GM12872 (cell line): ENCODE measurements around the gene SELPLG.

Experiments used
- TF ChIP-seq, protein P1 (sequence below): IDR thresholded peaks from 3 replicates; pipeline ENCODE4 v1.5.1; 2011; ENCODE audit warnings: low read depth, mild to moderate bottlenecking, low read length, moderate library complexity; ENCODE audit not compliant: insufficient read depth

Gene SELPLG

DNA sequence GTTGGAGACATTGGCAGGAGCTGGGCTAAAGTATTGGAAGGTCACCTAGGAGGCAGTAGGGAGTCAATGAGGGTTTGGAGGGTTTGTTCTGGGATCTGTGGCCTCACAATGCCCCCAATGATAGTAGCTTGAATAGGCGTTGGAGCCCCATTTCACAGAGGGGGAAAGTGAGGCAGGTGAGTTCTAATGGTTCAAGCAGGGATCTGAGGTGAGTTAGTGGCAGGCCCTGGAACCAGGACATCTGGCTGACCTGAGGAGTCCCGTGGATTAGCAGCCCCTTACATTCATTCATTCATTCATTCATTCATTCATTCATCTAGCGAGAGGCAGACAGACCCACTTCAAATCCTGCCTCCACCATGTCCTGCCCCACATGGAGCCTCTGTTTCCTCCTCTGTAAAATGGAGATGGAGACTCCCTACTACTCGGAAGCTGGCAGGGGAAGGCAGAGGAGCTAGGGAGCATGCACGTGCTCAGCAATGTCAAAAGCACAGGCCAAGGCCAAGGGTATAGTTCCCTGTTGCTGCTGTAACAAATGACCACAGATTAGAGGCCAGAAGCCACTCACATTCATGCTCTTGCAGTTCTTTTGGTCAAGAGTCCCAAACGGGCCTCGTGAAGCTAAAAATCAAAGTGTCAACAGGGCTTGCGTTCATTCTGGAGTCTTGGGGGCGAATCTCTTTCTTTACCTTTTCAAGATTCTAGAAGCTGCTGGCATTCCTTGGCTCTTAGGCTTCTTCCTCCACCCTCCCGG, 33.6 kb downstream of the SELPLG start:
- TF ChIP-seq, protein P1, sequence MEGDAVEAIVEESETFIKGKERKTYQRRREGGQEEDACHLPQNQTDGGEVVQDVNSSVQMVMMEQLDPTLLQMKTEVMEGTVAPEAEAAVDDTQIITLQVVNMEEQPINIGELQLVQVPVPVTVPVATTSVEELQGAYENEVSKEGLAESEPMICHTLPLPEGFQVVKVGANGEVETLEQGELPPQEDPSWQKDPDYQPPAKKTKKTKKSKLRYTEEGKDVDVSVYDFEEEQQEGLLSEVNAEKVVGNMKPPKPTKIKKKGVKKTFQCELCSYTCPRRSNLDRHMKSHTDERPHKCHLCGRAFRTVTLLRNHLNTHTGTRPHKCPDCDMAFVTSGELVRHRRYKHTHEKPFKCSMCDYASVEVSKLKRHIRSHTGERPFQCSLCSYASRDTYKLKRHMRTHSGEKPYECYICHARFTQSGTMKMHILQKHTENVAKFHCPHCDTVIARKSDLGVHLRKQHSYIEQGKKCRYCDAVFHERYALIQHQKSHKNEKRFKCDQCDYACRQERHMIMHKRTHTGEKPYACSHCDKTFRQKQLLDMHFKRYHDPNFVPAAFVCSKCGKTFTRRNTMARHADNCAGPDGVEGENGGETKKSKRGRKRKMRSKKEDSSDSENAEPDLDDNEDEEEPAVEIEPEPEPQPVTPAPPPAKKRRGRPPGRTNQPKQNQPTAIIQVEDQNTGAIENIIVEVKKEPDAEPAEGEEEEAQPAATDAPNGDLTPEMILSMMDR: no peak

DNA sequence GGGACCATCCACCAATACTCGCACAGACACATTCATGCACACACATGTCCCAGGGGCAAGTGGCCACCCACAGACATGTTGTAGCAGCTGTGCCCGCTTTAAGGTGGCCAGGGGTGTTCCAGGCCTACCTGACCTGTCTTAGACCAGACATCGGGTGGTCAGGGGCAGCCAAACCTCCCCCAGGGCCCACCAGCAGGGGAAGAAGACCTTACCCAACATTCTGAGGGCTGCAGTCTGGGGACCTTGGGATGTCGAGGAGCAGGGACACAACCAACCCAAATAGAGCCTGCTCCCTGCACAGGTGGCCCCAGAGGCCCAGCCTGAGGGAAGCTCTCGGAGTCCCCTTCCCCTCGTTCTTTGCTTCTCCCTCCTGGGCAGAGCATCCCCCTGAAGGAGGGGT, 34.2 kb downstream of the SELPLG start:
- TF ChIP-seq, protein P1: no peak

DNA sequence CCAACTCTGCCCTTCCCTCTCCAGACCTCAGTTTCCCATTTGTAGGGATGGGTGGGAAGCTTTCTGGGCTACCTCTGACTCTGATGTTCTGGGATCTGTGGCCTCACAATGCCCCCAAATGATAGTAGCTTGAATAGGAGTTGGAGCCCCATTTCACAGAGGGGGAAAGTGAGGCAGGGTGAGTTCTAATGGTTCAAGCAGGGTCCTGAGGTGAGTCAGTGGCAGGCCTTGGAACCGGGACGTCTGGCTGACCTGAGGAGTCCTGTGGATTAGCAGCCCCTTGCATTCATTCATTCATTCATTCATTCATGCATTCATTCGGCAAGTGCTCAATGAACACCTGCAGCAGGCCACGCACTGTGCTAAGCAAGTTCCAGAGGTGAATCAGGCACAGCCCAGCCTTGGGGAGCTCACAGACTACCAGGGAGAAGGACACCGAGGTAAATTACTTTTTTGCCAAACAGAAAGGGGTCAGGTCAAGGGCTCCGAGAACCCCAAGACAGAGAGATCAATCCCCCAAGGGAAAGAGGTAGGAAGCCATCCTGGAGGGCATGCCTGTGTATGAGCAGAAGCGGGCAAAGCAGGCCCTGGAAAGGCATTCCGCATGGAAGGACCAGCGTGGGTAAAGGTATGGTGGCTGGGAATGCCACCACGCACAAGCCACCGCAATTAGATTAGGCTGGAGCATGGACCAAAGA, 35.0 kb downstream of the SELPLG start:
- TF ChIP-seq, protein P1: no peak

DNA sequence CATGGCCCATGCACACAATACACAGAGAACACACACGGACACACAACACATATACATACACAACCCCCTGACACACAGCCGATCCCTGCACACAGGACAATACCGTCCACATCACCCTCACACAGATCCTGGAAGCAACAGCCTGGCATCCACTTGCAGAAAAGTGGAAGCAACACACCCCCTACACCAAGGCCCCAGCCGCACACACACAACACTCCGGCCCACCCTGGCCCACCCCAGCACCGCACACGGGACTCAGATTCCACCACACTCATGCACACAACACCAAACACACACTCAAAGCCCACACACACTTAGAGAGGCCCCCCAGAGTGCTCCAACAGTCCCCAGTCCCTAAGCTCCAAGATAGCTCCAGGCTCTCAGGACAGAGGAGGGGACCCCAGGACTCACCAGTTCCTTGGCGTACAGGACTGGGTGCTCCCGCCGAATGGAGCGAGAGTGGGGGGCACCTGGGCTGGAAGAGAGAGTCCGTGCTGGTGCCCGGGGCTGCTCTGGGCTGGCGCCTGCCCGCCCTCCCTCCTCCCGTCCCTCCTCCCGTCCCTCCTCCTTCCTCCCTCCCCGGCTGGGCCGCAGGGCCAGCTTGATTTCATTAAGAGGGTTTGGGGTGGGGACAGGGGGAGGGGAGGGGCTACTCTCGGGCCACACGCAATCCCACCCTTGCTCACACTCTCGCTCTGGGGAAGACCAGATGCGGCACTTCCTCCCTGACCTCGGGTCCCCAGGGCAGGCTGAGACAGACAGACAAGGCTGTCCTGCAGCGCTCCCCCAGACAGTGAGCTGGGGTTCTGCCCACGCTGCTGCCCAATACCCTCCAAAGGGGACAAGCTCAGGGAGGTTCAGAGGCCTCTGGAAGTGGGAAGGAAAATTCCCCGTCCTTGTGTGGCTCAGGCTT, 35.9 kb downstream of the SELPLG start, which contains the start of gene TMEM119:
TSS of gene TMEM119 (minus strand) at position 526 of the 913 bp plus-strand sequence. CDS start 5,701 bp downstream, outside the sequence.
- TF ChIP-seq, protein P1: no peak

DNA sequence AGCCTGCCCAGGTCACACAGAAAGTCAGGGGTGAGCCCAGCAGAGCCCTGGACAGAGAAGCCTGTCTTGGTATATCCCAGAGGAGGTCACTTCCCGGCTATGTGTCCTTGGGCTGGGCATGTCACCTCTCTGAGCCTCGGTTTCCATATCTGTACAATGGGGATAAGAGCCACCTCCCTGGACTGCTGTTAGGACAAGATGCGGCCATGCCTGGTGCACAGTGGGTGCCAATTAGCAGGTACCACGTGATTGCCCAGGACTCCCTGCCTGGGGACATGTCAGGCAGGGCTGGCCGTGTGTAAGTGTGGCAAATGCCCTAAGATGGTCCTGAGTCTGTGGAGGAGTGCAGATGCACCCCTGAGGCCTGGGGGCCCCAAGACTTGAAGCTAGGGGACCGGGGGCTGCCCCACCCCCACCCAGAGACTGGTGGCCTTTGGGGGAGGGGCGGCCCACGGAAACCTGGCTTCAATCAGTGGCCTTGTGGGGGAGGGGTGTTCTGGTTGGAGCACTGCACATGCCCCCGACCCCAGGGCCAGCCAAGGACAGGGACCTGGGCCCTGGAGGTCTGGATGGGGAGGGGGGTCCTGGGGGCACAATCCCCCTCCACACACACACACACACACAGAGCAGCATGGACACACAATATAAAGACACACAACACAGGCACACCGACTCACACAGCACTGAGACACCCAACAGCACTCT, 36.7 kb downstream of the SELPLG start:
- TF ChIP-seq, protein P1: no peak

DNA sequence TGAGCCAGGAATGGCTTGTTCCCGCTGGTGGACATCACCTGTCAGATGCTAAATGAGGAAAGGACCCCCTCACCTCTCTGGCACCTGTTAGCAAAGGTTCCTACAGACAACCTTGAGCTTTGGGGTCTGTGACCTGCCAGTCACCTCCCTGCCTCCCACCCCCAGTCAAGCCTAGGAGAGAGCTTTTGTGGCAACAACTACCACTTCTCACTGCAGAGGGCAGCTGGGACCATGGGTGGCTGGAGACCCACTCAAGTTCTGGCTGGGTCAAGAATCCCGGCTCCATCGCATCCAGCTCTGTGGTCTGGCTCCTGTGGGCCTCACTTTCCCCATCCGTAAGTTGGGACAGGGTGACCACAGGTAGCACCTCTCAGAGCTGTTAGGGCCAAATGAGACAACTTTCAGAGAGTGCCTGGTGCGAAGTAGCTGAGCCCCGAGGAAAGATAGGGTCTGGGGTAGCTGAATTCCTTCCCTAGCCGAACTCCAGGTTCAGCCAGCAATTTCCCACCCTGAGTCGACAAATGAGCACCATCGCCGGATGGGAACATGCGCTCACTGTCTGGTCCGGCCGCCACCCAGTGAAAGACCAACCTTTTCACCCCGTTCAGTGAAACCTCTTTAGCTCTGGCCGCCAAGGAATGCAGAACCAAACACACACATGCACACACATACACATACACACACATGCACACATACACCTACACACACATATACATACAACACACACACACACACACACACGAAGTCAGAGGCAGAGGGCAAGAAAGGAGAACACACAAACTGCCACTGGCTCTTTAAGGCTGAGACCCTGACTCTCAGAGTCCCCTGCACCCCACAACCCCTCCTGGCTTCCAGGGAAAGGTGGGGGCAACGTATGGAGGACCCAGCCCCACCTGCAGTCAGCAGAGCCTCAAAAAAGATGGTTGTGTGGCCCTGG, 37.7 kb downstream of the SELPLG start:
- TF ChIP-seq, protein P1: no peak
